Hepatocyte (in vitro differentiated cells): ENCODE measurements around the gene NDUFAF4.

Source experiments
- CTCF ChIP-seq: fragments of 200-600 bp; sonication (generic); IDR thresholded peaks from 2 replicates; pipeline ENCODE4 v1.5.1; 2016; ENCODE audit warnings: antibody characterized with exemption, mild to moderate bottlenecking; ENCODE audit not compliant: poor library complexity
- EZH2 ChIP-seq: fragments of 200-600 bp; sonication (generic); IDR thresholded peaks from 2 replicates; pipeline ENCODE4 v1.6.1; 2016; ENCODE audit warnings: antibody characterized with exemption, mild to moderate bottlenecking, borderline replicate concordance
- EZH2phosphoT487 ChIP-seq: fragments of 200-600 bp; sonication (generic); IDR thresholded peaks from one replicate; pipeline ENCODE4 v1.6.1; 2018; ENCODE audit warnings: antibody characterized with exemption, mild to moderate bottlenecking, low read depth, moderate library complexity; ENCODE audit not compliant: unreplicated experiment, severe bottlenecking

- TF ChIP-seq EZH2 (no peak), EZH2phosphoT487 (no peak), CTCF (no peak)
These were observed 45.0 kb upstream of the NDUFAF4 start for GRCh38 chr6:96942676-96943075.
